ENCODE results near the gene STUM. TPM values are rescaled to one million over a fixed set of nuclear protein-coding genes. Genes with fewer than 3 reads are reported as not detected.

Gene STUM
- total and polyA plus RNA-seq, 2 experiments from 2014 or later, result 0.23 to 1.3 TPM

GRCh38 chr1:226510453-226510852 is 38.1 kb upstream of the STUM start:
- Mint-ChIP-seq H3K4me1 (no peaks in the 10 kb centered on the region), H3K4me3 (no peak overlapping the region), H3K9me3 (no peaks in the 10 kb centered on the region), H3K27me3 (ENCODE audit: insufficient read depth, low read depth, poor library complexity) (peaks cover 9% of the 10 kb centered on the region), H3K27ac (no peak overlapping the region), H3K36me3 (ENCODE audit: low read depth) (no peaks in the 10 kb centered on the region)
- no peak overlapping the region for H3K27ac ChIP-seq (ENCODE audit: low read depth)
- no peaks in the 10 kb centered on the region for H3K27me3 ChIP-seq (ENCODE audit: insufficient read depth)
- no peak for DNase-seq (ENCODE audit: low spot score)
- no peak overlapping the region for H3K4me3 ChIP-seq
- no peak for ATAC-seq
- TF ChIP-seq STAT1 (IDR thresholded peaks at IDR 0.05; ENCODE audit: unreplicated experiment) (no peak), EZH2 (IDR thresholded peaks at IDR 0.05; ENCODE audit: low read depth, unreplicated experiment) (no peak), EZH2phosphoT487 (IDR thresholded peaks at IDR 0.05; ENCODE audit: unreplicated experiment) (no peak), CREB1 (CRISPR knock-in tag; IDR thresholded peaks at IDR 0.05; ENCODE audit: low read depth) (no peak), JUNB (IDR thresholded peaks at IDR 0.05; ENCODE audit: unreplicated experiment) (no peak), REST (IDR thresholded peaks at IDR 0.05; ENCODE audit: unreplicated experiment) (no peak), ZNF114 (CRISPR knock-in tag; IDR thresholded peaks at IDR 0.05) (no peak), POLR2AphosphoS5 (IDR thresholded peaks at IDR 0.05; ENCODE audit: low read depth) (no peak), ZNF331 (CRISPR knock-in tag; IDR thresholded peaks at IDR 0.05; ENCODE audit: low read depth) (no peak), NANOG (IDR thresholded peaks at IDR 0.05; ENCODE audit: borderline replicate concordance) (no peak)
- TF ChIP-seq, protein P1, sequence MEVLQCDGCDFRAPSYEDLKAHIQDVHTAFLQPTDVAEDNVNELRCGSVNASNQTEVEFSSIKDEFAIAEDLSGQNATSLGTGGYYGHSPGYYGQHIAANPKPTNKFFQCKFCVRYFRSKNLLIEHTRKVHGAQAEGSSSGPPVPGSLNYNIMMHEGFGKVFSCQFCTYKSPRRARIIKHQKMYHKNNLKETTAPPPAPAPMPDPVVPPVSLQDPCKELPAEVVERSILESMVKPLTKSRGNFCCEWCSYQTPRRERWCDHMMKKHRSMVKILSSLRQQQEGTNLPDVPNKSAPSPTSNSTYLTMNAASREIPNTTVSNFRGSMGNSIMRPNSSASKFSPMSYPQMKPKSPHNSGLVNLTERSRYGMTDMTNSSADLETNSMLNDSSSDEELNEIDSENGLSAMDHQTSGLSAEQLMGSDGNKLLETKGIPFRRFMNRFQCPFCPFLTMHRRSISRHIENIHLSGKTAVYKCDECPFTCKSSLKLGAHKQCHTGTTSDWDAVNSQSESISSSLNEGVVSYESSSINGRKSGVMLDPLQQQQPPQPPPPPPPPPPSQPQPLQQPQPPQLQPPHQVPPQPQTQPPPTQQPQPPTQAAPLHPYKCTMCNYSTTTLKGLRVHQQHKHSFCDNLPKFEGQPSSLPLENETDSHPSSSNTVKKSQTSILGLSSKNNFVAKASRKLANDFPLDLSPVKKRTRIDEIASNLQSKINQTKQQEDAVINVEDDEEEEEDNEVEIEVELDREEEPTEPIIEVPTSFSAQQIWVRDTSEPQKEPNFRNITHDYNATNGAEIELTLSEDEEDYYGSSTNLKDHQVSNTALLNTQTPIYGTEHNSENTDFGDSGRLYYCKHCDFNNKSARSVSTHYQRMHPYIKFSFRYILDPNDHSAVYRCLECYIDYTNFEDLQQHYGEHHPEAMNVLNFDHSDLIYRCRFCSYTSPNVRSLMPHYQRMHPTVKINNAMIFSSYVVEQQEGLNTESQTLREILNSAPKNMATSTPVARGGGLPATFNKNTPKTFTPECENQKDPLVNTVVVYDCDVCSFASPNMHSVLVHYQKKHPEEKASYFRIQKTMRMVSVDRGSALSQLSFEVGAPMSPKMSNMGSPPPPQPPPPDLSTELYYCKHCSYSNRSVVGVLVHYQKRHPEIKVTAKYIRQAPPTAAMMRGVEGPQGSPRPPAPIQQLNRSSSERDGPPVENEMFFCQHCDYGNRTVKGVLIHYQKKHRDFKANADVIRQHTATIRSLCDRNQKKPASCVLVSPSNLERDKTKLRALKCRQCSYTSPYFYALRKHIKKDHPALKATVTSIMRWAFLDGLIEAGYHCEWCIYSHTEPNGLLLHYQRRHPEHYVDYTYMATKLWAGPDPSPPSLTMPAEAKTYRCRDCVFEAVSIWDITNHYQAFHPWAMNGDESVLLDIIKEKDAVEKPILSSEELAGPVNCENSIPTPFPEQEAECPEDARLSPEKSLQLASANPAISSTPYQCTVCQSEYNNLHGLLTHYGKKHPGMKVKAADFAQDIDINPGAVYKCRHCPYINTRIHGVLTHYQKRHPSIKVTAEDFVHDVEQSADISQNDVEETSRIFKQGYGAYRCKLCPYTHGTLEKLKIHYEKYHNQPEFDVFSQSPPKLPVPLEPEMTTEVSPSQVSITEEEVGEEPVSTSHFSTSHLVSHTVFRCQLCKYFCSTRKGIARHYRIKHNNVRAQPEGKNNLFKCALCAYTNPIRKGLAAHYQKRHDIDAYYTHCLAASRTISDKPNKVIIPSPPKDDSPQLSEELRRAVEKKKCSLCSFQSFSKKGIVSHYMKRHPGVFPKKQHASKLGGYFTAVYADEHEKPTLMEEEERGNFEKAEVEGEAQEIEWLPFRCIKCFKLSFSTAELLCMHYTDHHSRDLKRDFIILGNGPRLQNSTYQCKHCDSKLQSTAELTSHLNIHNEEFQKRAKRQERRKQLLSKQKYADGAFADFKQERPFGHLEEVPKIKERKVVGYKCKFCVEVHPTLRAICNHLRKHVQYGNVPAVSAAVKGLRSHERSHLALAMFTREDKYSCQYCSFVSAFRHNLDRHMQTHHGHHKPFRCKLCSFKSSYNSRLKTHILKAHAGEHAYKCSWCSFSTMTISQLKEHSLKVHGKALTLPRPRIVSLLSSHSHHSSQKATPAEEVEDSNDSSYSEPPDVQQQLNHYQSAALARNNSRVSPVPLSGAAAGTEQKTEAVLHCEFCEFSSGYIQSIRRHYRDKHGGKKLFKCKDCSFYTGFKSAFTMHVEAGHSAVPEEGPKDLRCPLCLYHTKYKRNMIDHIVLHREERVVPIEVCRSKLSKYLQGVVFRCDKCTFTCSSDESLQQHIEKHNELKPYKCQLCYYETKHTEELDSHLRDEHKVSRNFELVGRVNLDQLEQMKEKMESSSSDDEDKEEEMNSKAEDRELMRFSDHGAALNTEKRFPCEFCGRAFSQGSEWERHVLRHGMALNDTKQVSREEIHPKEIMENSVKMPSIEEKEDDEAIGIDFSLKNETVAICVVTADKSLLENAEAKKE (CRISPR knock-in tag; IDR thresholded peaks at IDR 0.05), result no peak
- TF ChIP-seq, protein P2, sequence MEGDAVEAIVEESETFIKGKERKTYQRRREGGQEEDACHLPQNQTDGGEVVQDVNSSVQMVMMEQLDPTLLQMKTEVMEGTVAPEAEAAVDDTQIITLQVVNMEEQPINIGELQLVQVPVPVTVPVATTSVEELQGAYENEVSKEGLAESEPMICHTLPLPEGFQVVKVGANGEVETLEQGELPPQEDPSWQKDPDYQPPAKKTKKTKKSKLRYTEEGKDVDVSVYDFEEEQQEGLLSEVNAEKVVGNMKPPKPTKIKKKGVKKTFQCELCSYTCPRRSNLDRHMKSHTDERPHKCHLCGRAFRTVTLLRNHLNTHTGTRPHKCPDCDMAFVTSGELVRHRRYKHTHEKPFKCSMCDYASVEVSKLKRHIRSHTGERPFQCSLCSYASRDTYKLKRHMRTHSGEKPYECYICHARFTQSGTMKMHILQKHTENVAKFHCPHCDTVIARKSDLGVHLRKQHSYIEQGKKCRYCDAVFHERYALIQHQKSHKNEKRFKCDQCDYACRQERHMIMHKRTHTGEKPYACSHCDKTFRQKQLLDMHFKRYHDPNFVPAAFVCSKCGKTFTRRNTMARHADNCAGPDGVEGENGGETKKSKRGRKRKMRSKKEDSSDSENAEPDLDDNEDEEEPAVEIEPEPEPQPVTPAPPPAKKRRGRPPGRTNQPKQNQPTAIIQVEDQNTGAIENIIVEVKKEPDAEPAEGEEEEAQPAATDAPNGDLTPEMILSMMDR (conservative IDR thresholded peaks at IDR 0.05; ENCODE audit: low read depth in 2 of 2), result no peak
- TF ChIP-seq, protein P3, sequence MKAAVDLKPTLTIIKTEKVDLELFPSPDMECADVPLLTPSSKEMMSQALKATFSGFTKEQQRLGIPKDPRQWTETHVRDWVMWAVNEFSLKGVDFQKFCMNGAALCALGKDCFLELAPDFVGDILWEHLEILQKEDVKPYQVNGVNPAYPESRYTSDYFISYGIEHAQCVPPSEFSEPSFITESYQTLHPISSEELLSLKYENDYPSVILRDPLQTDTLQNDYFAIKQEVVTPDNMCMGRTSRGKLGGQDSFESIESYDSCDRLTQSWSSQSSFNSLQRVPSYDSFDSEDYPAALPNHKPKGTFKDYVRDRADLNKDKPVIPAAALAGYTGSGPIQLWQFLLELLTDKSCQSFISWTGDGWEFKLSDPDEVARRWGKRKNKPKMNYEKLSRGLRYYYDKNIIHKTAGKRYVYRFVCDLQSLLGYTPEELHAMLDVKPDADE (IDR thresholded peaks at IDR 0.05), result no peak
- H3K4me1 ChIP-seq (ENCODE audit: insufficient read depth), result no peaks in the 10 kb centered on the region
- H4K20me1 ChIP-seq (replicated peaks; ENCODE audit: insufficient read depth), result no peaks in the 10 kb centered on the region
- H3K79me2 ChIP-seq (replicated peaks; ENCODE audit: insufficient read depth), result no peaks in the 10 kb centered on the region
- H3K4me2 ChIP-seq, result no peak overlapping the region
- H3F3A ChIP-seq (replicated peaks; ENCODE audit: low read depth), result no peaks in the 10 kb centered on the region
- no peaks in the 10 kb centered on the region for H3K36me3 ChIP-seq (ENCODE audit: insufficient read depth)
- H2AFZ ChIP-seq, result no peak overlapping the region
- no peaks in the 10 kb centered on the region for H3K9me2 ChIP-seq (ENCODE audit: insufficient read depth)
